GM23338 (cell line): Measurements from ENCODE around the gene ESR2.

Source experiments
- CREB1 ChIP-seq: fragments of 250-450 bp; sonication (Bioruptor Pico); IDR thresholded peaks from 2 replicates; pipeline ENCODE4 v1.5.0; 2020; ENCODE audit warnings: low read depth, mild to moderate bottlenecking, moderate library complexity
- CTCF ChIP-seq, 2 experiments: fragments of 200-600 bp in 1 of 2; sonication (generic) in 1 of 2; conservative IDR thresholded peaks; 2 replicates each; pipeline versions ENCODE4 v1.5.1 to v1.6.1; 2016 to 2017; ENCODE audit warnings: antibody characterized with exemption in 2 of 2, low read depth in 2 of 2, mild to moderate bottlenecking in 2 of 2, moderate library complexity in 1 of 2
- EZH2phosphoT487 ChIP-seq: fragments of 200-600 bp; sonication (generic); IDR thresholded peaks from one replicate; pipeline ENCODE4 v1.8.1; 2018; ENCODE audit warnings: antibody characterized with exemption; ENCODE audit not compliant: unreplicated experiment
- POLR2AphosphoS5 ChIP-seq: IDR thresholded peaks from 2 replicates; pipeline ENCODE4 v1.6.1; 2016; ENCODE audit warnings: antibody characterized with exemption, low read depth

- no peak for TF ChIP-seq CTCF (conservative IDR thresholded peaks at IDR 0.05; ENCODE audit: low read depth in 2 of 2)
- no peak for TF ChIP-seq CREB1 (CRISPR knock-in tag)
- no peak for TF ChIP-seq POLR2AphosphoS5
- no peak for TF ChIP-seq EZH2phosphoT487
These were observed 14.2 kb downstream of the ESR2 start for GRCh38 chr14:64279704-64280668.
